Measurements from ENCODE around the gene RUSF1. TPM values are rescaled to one million over a fixed set of nuclear protein-coding genes. Genes with fewer than 3 reads are reported as not detected.

The RUSF1 gene
- total RNA-seq (2022; extraction: Qiagen RNA extraction) = 39.3 to 57.5 TPM (median 53.3 TPM) in 5 replicates

DNA sequence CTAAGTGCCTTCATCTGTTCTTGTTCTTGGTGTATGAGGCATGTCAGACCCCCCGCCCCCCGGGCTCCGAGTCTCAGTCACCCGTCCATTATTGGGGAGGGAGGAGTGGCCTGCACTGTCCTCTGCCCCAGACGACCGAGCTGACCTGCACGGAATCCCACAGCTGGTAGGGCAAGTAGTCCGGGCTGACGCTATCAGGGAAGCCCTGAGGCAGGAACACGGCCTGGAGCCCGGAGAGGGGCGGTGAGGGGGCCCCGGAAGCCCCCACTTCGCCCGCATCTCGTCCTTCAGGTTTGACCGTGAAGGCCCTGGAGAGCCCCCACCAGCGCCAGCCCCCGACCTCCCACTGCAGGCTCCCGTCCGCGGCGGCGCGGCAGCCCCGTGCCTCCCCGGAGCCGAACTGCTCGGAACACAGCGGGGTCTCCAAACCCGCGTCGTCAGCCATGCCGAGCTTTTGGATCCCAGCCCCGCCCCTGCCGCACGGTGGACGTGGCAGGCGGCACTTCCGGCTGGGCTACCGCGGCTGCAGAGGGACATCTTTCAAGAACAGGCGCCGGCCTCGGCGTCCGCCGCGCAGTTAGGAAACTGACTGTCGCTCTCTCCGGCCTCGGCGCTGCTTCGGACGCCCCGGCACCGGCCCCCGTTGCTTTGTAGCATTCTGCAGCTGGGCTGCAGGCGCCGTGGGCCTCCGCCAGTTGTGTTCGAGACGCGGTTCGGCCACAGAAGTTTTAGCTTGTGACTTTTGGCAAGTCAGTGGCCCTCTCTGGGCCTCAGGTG lies at the start of gene RUSF1:
Gene RUSF1 (minus strand): TSS at position 463 of the 777 bp plus-strand sequence. CDS start 18 bp downstream, at position 445.

DNA sequence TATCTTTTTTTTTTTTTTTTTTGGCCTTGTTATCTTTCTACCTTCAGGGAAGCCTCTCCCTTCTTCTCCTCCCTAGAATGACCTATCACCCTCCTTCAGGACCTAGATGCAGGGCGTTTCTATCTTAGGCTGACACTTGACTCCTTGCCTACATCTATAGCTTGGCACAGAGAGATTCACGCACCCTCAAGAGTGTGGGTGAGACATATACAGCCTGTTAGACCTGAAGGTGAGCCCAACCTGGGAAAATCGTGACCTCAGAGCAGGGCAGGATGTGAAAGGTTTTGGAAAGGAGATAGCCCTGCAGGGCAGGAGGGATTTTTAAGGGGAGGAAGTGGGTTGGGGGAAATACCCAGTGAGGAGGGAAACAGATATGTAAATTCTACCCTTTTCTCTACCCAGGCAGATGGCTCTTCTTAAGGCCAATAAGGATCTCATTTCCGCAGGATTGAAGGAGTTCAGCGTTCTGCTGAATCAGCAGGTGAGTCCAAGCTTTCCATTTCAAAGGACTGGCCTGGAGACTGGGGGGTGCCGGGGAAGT lies 19.6 kb upstream of the RUSF1 start, which contains the start of gene AHSP:
Gene AHSP (plus strand): TSS at position 167 of the 541 bp plus-strand sequence. CDS start 240 bp downstream, at position 407.

DNA sequence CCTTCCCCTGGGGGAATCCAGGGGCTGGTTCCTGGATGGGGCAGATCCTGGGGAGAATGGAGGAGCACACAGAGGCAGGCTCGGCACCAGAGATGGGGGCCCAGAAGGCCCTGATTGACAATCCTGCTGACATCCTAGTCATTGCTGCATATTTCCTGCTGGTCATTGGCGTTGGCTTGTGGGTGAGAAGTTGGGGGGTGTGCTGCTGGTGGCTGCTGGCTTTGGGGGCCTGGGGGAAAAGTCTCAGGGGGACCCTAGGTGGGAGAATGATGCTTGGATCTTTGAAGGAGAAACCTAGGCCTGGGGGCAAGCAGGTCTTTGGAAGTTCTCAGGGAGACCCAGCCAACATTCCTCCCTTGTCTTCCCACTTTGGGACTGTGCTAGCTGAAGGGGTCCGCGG lies 25.1 kb downstream of the RUSF1 start, which contains the start of gene SLC5A2:
Gene SLC5A2 (plus strand): TSS at position 43 of the 400 bp plus-strand sequence. CDS start 14 bp downstream, at position 57.

DNA sequence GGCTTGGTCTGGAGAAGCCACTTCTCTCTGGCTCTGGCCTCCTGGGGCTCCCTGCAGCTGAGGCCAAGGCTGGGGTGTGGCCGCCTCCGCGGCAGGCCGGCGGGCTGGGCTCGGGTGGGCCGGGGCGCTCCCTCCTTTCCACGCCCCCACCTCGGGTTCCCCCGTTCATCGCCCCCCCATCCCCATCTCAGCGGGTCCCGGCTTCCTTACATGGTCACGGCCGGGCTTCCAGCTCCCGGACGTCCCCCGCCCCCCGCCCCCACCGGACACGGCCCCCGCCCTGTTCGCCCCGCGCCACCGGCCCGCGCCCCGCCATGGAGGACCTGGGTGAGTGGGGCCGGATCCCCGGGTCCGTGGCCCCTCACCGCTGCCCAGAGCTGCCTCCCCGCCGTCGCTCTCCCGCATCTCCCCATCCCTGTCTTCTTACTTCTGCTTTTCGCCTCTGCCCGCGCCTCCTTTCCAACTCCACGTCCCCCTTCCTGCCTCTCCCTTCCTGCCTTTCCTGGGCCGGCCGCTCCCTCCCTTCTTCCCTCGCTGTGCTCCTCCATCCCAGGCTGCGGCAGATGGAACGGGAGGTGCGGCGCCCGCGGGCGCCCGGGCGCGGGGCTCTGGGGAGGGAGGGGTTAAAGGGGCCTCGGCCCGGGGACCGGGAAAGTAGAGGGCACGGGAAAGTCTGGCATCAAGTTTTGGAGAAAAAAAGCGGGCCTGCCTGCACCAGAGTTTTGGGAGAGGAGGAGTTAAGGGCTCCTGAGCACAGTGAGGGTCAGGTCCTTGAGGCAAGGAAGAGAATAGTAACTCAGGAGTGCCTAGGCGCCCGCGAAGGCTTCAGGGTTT lies 36.1 kb downstream of the RUSF1 start, which contains the start of gene TGFB1I1:
Gene TGFB1I1 (plus strand): TSS at position 278 of the 834 bp plus-strand sequence. CDS start 37 bp downstream, at position 315.

DNA sequence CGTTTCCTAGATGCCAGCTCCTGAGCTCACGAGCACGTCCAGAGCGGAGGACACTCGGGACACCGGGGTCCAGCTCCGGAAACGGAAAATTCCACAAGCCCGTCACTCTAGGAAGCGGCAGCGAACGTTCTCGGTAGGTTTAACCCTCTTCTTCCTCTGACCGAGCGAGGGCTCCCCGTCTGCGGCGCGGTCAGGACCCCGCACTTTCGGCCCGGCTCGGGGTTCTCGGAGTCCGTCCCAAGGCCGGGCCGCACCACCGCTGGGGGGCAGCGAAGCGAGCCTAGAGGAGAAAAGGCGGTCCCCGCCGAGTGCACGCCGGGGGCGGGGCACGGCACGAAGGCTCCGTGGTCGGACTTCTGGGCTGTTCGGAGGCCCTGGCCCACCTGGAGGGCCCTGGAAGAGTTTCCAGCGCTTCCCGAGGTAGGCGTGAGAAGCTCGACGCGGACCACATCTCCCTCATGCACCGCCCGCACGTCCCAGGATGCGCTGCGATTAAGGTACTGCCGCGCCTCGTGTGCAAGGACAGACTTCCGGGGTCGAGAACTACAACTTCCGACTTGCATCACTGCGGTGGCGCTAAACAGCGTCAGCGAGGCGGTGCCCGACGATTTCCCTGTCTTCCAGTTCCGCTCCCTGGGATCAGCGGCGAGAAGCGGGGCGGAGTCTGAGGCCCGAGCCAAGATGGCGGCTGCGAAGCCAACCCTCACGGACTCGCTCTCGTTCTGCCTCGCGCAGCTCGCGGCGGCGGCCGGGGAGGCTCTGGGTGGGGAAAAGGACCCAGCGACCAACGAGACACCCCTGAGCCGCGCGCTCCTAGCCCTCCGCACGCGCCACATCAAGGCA lies 49.1 kb downstream of the RUSF1 start, which contains the start of gene ARMC5:
Gene ARMC5 (plus strand): TSS at position 658 of the 843 bp plus-strand sequence. CDS start 24 bp downstream, at position 682.

Other genes with a start within 250 kb of the RUSF1 start
- gene ITGAM, start 248.4 kb downstream of the RUSF1 start, total RNA-seq (2022; extraction: Qiagen RNA extraction) = 1.4 to 2.8 TPM (median 2.4 TPM) in 5 replicates
- 1.1 to 1.9 TPM (median 1.7 TPM) in 5 replicates for gene ITGAX, start 153.2 kb downstream of the RUSF1 start, total RNA-seq (2022; extraction: Qiagen RNA extraction)
- 0.02 TPM in 1 of 5 replicates, not detected in the others for gene ITGAD, start 115.1 kb downstream of the RUSF1 start, total RNA-seq (2022; extraction: Qiagen RNA extraction)
- gene COX6A2, start 80.0 kb downstream of the RUSF1 start, total RNA-seq (2022; extraction: Qiagen RNA extraction) = not detected in 5 replicates
- gene ZNF843, start 65.6 kb downstream of the RUSF1 start, total RNA-seq (2022; extraction: Qiagen RNA extraction) = 0.14 to 0.22 TPM (median 0.14 TPM) in 5 replicates
- gene ARMC5, start 48.9 kb downstream of the RUSF1 start, total RNA-seq (2022; extraction: Qiagen RNA extraction) = 6.7 to 15.2 TPM (median 11.1 TPM) in 5 replicates
- 35.9 to 63.4 TPM (median 47.8 TPM) in 5 replicates for gene TGFB1I1, start 36.2 kb downstream of the RUSF1 start, total RNA-seq (2022; extraction: Qiagen RNA extraction)
- gene SLC5A2, start 25.3 kb downstream of the RUSF1 start, total RNA-seq (2022; extraction: Qiagen RNA extraction) = 0.07 to 0.46 TPM (median 0.21 TPM) in 5 replicates
- not detected in 5 replicates for gene AHSP, start 19.5 kb upstream of the RUSF1 start, total RNA-seq (2022; extraction: Qiagen RNA extraction)

Data from A549 treated with CORT108297 at 1 μM for 4 hours (cell line).